GM23338 (cell line): ENCODE data around the gene CAMTA1. TPM values are rescaled to one million over a fixed set of nuclear protein-coding genes. Genes with fewer than 3 reads are reported as not detected.

ENCODE experiments used
- ATAC-seq: fragments of 200-7000 bp; cut with Tn5 transposase; 3 replicates; pipeline ENCODE4 v1.9.1; 2020
- DNase-seq: peaks from one replicate; pipeline ENCODE4 v3.0.0-alpha.2; 2015; ENCODE audit warnings: low spot score
- H2AFZ ChIP-seq: fragments of 200-600 bp; sonication (generic); 2 replicates; pipeline ENCODE4 v1.8.0; 2016; ENCODE audit warnings: antibody characterized with exemption, mild to moderate bottlenecking, moderate library complexity
- H3F3A ChIP-seq: fragments of 200-600 bp; sonication (generic); replicated peaks from 2 replicates; pipeline ENCODE4 v1.8.0; 2017; ENCODE audit warnings: antibody characterized with exemption, mixed run types, low read depth
- H3K27ac ChIP-seq: fragments of 200-600 bp; sonication (generic); 2 replicates; pipeline ENCODE4 v1.6.1; 2016; ENCODE audit warnings: low read depth
- H3K27me3 ChIP-seq: fragments of 200-600 bp; sonication (generic); 2 replicates; pipeline ENCODE4 v1.8.0; 2016; ENCODE audit warnings: mild to moderate bottlenecking, mixed run types, moderate library complexity; ENCODE audit not compliant: insufficient read depth
- H3K36me3 ChIP-seq: fragments of 200-600 bp; sonication (generic); 2 replicates; pipeline ENCODE4 v1.8.0; 2016; ENCODE audit warnings: mild to moderate bottlenecking; ENCODE audit not compliant: insufficient read depth
- H3K4me1 ChIP-seq: fragments of 200-600 bp; sonication (generic); 2 replicates; pipeline ENCODE4 v1.8.0; 2016; ENCODE audit warnings: mild to moderate bottlenecking, moderate library complexity; ENCODE audit not compliant: insufficient read depth
- H3K4me2 ChIP-seq: fragments of 200-600 bp; sonication (generic); 2 replicates; pipeline ENCODE4 v1.7.1; 2017; ENCODE audit warnings: mixed run types
- H3K4me3 ChIP-seq: fragments of 200-600 bp; sonication (generic); 2 replicates; pipeline ENCODE4 v1.6.1; 2016; ENCODE audit warnings: mixed run types
- H3K79me2 ChIP-seq: fragments of 200-600 bp; sonication (generic); replicated peaks from 2 replicates; pipeline ENCODE4 v1.8.0; 2017; ENCODE audit warnings: mild to moderate bottlenecking; ENCODE audit not compliant: insufficient read depth
- H3K9me2 ChIP-seq: fragments of 200-600 bp; sonication (generic); 2 replicates; pipeline ENCODE4 v1.8.0; 2017; ENCODE audit not compliant: insufficient read depth
- H4K20me1 ChIP-seq: fragments of 200-600 bp; sonication (generic); replicated peaks from 2 replicates; pipeline ENCODE4 v1.8.0; 2017; ENCODE audit warnings: mild to moderate bottlenecking; ENCODE audit not compliant: insufficient read depth
- H3K27ac Mint-ChIP-seq: 2 replicates; pipeline ENCODE4 v1.8.0; 2020; ENCODE audit warnings: inconsistent platforms, mild to moderate bottlenecking, moderate library complexity, mixed read lengths
- H3K27me3 Mint-ChIP-seq: 3 replicates; pipeline ENCODE4 v1.8.0; 2022; ENCODE audit warnings: low read depth, mild to moderate bottlenecking, moderate library complexity, mixed read lengths, inconsistent platforms; ENCODE audit not compliant: insufficient read depth, poor library complexity
- H3K36me3 Mint-ChIP-seq: 3 replicates; pipeline ENCODE4 v1.8.0; 2021; ENCODE audit warnings: low read depth, mild to moderate bottlenecking, inconsistent platforms, moderate library complexity, mixed read lengths
- H3K4me1 Mint-ChIP-seq: 3 replicates; pipeline ENCODE4 v1.8.0; 2020; ENCODE audit warnings: mild to moderate bottlenecking, inconsistent platforms, mixed read lengths
- H3K4me3 Mint-ChIP-seq: 3 replicates; pipeline ENCODE4 v1.8.0; 2021; ENCODE audit warnings: moderate library complexity, mild to moderate bottlenecking, inconsistent platforms, mixed read lengths
- H3K9me3 Mint-ChIP-seq: 3 replicates; pipeline ENCODE4 v1.8.0; 2020; ENCODE audit warnings: moderate library complexity, mild to moderate bottlenecking, inconsistent platforms, mixed read lengths
- CREB1 ChIP-seq: fragments of 250-450 bp; sonication (Bioruptor Pico); IDR thresholded peaks from 2 replicates; pipeline ENCODE4 v1.5.0; 2020; ENCODE audit warnings: low read depth, mild to moderate bottlenecking, moderate library complexity
- CTCF ChIP-seq, 2 experiments: fragments of 200-600 bp in 1 of 2; sonication (generic) in 1 of 2; conservative IDR thresholded peaks; 2 replicates each; pipeline versions ENCODE4 v1.5.1 to v1.6.1; 2016 to 2017; ENCODE audit warnings: antibody characterized with exemption in 2 of 2, low read depth in 2 of 2, mild to moderate bottlenecking in 2 of 2, moderate library complexity in 1 of 2
- ETS1 ChIP-seq: IDR thresholded peaks from 2 replicates; pipeline ENCODE4 v1.6.1; 2016; ENCODE audit warnings: antibody characterized with exemption
- EZH2 ChIP-seq: fragments of 200-600 bp; sonication (generic); IDR thresholded peaks from one replicate; pipeline ENCODE4 v1.8.0; 2017; ENCODE audit warnings: antibody characterized with exemption, mild to moderate bottlenecking, low read depth; ENCODE audit not compliant: unreplicated experiment
- EZH2phosphoT487 ChIP-seq: fragments of 200-600 bp; sonication (generic); IDR thresholded peaks from one replicate; pipeline ENCODE4 v1.8.1; 2018; ENCODE audit warnings: antibody characterized with exemption; ENCODE audit not compliant: unreplicated experiment
- JUNB ChIP-seq: IDR thresholded peaks from one replicate; pipeline ENCODE4 v1.6.1; 2016; ENCODE audit warnings: antibody characterized with exemption; ENCODE audit not compliant: unreplicated experiment
- NANOG ChIP-seq: IDR thresholded peaks from 2 replicates; pipeline ENCODE4 v1.6.1; 2016; ENCODE audit warnings: antibody characterized with exemption, borderline replicate concordance
- POLR2AphosphoS5 ChIP-seq: IDR thresholded peaks from 2 replicates; pipeline ENCODE4 v1.6.1; 2016; ENCODE audit warnings: antibody characterized with exemption, low read depth
- ZNF114 ChIP-seq: fragments of 250-450 bp; sonication (Bioruptor Pico); IDR thresholded peaks from 2 replicates; pipeline ENCODE4 v1.5.0; 2020; ENCODE audit warnings: mild to moderate bottlenecking, moderate library complexity
- ZNF331 ChIP-seq: fragments of 250-450 bp; sonication (Bioruptor Pico); IDR thresholded peaks from 2 replicates; pipeline ENCODE4 v1.5.0; 2020; ENCODE audit warnings: low read depth, mild to moderate bottlenecking, moderate library complexity
- ZNF462 ChIP-seq: fragments of 250-450 bp; sonication (Bioruptor Pico); IDR thresholded peaks from 2 replicates; pipeline ENCODE4 v1.5.0; 2020; ENCODE audit warnings: mild to moderate bottlenecking, moderate library complexity
- polyA plus RNA-seq: library from polyadenylated mRNA; unstranded; fragments of >200 nt; fragmentation: Nextera tagmentation; extraction: Ambion mirVana; gene quantifications from 2 replicates; pipeline ENCODE4 v1.2.1, GENCODE V29; 2016
- total RNA-seq: library from RNA; depleted of rRNA; stranded (reverse); fragments of >200 nt; shearing (Covaris generic); gene quantifications from 2 replicates; pipeline ENCODE4 v1.2.3, GENCODE V29; 2014

The CAMTA1 gene
- total and polyA plus RNA-seq, 2 experiments from 2014 or later, result 115 to 519 TPM

GRCh38 chr1:7430691-7431090 is 645.4 kb downstream of the CAMTA1 start (continued):
- TF ChIP-seq CTCF (conservative IDR thresholded peaks at IDR 0.05; ENCODE audit: low read depth in 2 of 2) (no peak), JUNB (no peak)

GRCh38 chr1:7432102-7432899 is 647.0 kb downstream of the CAMTA1 start:
- no peaks in the 10 kb centered on the region; the same call in 2 of the 3 replicates for H3K36me3 Mint-ChIP-seq
- no peak overlapping the region for H3K4me3 Mint-ChIP-seq
- H2AFZ ChIP-seq, result no peak overlapping the region
- no peaks in the 10 kb centered on the region for H3K9me2 ChIP-seq
- H3F3A ChIP-seq, result no peaks in the 10 kb centered on the region
- H3K79me2 ChIP-seq, result no peaks in the 10 kb centered on the region
- peaks cover 7% of the 10 kb centered on the region; the same call in 2 of the 3 replicates for H3K9me3 Mint-ChIP-seq
- H3K36me3 ChIP-seq, result no peaks in the 10 kb centered on the region
- no peak overlapping the region for H3K4me2 ChIP-seq
- ATAC-seq (no peak), DNase-seq (no peak)
- H3K27ac ChIP-seq, result no peak overlapping the region
- H4K20me1 ChIP-seq, result no peaks in the 10 kb centered on the region
- H3K27me3 Mint-ChIP-seq, result no peaks in the 10 kb centered on the region
- H3K4me3 ChIP-seq, result no peak overlapping the region
- H3K27ac Mint-ChIP-seq, result no peak overlapping the region
- no peaks in the 10 kb centered on the region for H3K4me1 Mint-ChIP-seq
- no peaks in the 10 kb centered on the region for H3K27me3 ChIP-seq
- H3K4me1 ChIP-seq, result no peaks in the 10 kb centered on the region
- TF ChIP-seq CREB1 (CRISPR knock-in tag), result no peak
- TF ChIP-seq ETS1, result no peak
- no peak for TF ChIP-seq ZNF462 (CRISPR knock-in tag)
- TF ChIP-seq ZNF114 (CRISPR knock-in tag), result no peak
- no peak for TF ChIP-seq NANOG
- no peak for TF ChIP-seq ZNF331 (CRISPR knock-in tag)
- TF ChIP-seq POLR2AphosphoS5, result no peak
- no peak for TF ChIP-seq EZH2
- TF ChIP-seq EZH2phosphoT487, result no peak
- no peak for TF ChIP-seq CTCF (conservative IDR thresholded peaks at IDR 0.05; ENCODE audit: low read depth in 2 of 2)
